GM15510 (cell line): ENCODE measurements around the gene SIL1.

Experiments used
- POLR2A ChIP-seq: IDR thresholded peaks from 3 replicates; pipeline ENCODE4 v1.6.1; 2011; ENCODE audit warnings: borderline replicate concordance; ENCODE audit not compliant: insufficient read length; ENCODE audit errors: extremely low read depth

SIL1 gene

DNA sequence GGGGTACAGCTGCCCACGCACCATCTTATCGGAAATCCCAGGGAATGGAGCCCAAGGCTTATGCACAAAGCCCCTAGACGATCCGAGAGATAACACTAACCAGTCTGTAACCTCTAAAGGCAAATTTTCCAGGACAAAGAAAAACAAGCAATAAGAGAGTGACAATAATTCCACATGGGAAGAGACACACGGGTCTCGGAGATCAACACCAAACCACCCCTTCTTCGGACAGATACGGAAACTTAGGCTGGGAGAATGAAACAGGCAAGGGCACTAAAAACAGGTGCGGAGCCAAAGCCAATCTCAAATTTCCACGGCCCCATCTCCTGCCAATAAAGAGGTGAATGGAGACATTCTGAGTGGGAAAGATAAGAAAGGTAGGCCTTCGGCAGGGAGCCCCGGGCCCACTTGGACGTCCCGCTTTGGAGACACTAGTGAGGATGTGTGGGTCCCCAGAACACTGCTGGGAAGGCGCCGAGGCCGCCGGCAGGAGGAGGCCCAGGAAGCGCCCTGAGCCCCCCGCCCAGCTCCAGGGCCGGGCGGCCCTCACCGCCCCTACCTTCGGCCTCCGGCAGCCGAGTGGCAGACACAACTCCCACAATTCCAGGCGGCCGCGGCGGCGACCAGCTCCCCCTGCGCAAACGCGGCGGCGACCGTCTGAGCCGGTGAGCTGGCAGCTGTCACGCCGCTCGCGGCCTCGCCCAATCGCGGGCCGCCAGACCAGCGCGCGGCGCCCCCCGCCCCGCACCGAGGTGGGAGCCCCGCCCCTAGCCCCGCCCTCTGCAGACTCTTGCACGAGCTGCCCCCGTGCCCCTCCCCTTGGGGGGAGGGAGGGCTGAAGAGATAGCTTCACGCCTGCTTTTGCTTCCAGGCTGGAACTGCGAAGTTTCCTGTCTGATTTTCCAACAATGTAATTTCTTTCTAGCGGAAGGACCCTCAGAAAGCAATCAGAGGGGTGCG is at the start of gene SIL1:
TSS of gene SIL1 (minus strand) at position 659 of the 960 bp plus-strand sequence. CDS start 70,525 bp downstream, outside the sequence.
- peak; percentile 95 for TF ChIP-seq POLR2A

DNA sequence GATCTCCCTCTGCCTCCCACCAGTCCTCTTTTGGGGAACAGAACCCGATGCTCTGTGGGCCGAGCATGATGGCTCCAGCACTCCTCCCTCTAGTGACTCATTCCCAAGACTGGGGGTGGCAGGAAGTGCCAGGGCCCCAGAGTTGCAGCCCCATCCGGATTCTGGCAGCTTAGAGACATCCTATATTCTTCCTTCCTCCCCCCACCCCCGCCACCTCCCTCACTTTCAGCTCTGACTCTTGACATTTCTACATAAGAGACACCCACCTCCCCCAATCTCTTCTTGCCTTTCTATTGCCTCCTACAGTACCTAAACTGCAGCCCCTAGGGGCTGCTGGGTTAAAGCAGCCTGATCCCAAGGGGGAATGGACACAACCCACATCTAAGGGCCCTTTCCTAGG is 48.2 kb upstream of the SIL1 start:
- no peak for TF ChIP-seq POLR2A

GRCh38 chr5:139245637-139246339 is 47.6 kb upstream of the SIL1 start:
- TF ChIP-seq POLR2A: no peak

DNA sequence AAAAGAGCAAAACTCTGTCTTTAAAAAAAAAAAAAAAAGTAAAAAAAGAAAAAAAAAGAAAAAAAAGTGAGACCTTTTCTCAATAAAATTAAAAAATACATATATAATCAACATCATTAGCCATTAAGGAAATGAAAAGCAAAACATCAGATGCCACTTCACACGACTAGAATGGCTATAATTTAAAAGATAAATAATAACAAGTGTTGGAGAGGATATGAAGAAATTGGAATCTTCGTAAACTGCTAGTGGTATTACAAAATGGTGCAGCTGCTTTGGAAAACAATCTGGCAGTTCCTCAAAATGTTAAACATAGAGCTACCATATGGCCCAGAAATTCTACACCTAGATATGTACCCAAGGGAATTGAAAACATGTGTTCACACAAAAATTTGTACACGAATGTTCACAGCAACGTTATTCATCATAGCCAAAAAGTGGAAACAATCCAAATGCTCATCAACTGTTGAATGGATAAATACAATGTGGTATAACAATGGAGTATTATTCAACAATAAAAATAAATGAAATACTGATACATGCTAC is 45.3 kb upstream of the SIL1 start:
- no peak for TF ChIP-seq POLR2A

GRCh38 chr5:139241139-139241538 is 43.0 kb upstream of the SIL1 start:
- TF ChIP-seq POLR2A: no peak

DNA sequence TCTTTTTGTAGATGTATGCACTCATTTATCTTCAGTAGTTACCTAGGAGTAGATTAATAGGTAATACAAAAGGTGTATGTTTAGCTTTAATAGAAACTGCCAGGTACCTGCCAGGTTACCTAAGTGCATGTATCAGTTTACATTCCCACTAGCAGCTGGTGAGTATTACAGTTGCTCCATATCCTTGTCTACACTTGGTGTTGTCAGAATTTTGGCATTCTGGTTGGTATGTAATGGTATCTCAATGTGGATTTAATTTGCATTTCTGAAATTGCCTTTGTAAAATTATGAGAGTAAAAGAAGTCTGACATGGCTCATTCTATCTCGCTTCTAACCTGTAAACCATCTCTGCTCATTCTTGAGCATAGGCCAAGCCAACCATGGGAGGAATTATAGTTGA is 38.3 kb upstream of the SIL1 start:
- no peak for TF ChIP-seq POLR2A

- TF ChIP-seq POLR2A: no peak
Measured at GRCh38 chr5:139232147-139232724, 34.1 kb upstream of the SIL1 start.

GRCh38 chr5:139228201-139228803 is 30.1 kb upstream of the SIL1 start:
- TF ChIP-seq POLR2A: no peak

DNA sequence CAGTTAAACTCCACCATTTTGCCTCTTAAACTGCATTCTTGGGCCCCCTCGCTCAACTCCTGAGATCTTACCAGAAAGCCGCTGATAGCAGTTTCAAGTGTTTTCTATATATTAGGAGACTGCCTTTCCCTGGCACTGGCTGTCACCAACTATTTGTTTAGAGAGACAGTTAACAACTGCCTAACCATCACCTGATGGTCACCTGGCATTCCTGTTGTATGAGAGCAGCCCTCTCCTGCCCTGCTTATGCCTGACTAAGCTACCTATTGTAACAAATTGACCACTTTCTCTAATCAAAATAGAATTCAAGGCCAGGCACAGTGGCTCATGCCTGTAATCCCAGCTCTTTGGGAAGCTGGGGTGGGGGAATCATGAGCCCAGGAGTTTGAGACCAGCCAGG is 28.0 kb upstream of the SIL1 start:
- TF ChIP-seq POLR2A: no peak

- no peak for TF ChIP-seq POLR2A
Measured at GRCh38 chr5:139223481-139223880, 25.3 kb upstream of the SIL1 start.

DNA sequence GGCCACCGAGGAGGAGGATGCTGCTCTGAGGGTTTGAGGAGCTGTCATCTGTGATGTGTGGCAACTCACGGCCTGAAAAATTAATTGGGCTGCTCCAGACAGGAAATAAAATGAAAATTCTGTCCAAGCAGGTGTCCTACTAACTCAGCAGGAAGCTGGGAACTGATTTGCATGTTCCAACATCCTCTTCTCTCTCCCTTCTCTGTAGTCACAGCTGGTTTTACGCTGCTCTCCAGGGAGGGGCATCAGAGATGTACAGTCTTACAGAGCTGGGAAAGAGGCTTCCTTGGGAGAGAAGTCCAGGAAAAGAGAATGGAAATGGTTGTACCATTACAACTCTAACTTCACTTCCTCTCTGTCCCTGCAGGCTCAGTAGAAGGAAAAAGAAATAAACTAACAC is 24.2 kb upstream of the SIL1 start:
- TF ChIP-seq POLR2A: no peak

DNA sequence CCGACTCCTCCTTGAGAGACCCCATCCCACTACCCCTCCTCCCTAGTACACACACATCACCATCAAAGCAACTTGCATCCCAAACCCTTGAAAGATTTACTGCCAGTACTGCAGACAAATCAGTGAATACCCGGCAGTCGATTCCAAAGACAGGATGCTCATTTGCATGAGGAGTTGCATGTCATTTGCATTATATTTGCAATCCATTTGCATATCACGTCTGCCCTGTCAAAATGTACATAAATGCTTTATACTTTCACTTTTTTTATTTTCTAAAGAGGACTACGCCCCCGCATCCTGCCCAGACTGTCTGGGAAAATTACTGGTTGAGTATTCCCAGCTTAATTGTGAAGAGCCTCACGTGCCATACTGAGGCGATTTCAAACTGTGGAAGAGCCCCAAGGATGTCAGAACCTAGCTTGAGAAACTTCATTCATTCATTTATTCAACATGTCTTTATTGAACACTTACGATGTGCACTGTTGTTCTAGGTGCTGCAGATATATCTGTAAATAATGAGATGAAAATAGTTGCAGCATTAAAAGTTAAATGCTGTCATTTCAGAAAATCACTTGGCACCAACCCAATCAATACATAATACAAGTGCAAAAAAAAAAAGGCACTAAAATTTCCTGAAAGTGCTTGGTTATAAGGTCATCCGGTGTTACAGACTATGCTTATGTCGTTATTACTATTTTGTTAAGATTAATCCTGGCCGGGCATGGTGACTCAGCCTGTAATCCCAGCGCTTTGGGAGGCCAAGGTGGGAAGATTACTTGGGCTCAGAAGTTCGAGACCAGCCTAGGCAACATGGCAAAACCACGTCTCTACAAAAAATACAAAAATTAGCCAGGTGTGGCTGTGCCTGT is 17.2 kb upstream of the SIL1 start:
- TF ChIP-seq POLR2A: no peak

DNA sequence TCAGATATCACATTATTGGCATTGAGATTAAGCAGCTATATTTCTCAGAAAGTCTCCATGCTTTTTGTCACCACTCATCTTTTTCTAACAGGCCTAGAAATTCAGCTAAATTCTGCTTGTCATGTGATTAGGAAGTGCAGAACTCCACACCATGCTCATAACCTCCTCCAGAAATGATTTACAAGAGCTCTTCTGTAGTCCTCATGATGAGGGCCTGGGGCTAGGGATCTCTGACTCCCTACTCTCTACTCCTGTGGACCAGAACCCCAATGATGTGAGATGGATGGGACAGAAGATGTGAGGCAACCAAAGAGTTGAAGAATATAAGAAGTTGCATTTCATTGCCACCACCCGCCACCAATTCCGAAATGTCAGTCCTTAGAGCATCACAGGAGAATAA is 16.5 kb upstream of the SIL1 start:
- TF ChIP-seq POLR2A: no peak

DNA sequence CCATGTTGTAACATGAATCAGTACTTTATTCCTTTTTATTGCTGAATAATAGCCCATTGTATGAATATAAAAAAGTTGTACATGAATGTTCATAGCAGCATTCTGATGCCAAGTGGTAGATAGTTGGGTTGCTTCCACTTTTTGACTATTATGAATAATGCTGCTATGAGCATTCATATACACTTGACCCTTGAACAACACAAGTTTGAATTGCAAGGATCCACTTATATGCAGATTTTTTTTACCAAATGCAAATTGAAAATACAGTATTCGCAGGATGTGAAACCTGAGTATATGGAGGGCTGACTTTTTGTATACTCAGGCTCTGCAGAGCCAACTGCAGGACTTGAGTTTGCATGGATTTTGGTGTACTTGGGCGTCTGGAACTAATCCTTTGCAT is 14.7 kb upstream of the SIL1 start:
- no peak for TF ChIP-seq POLR2A
